GM19455 (cell line): ENCODE measurements around the gene ATP13A1.
"Not testable (repeated sequence)": the region's sequence is repeated elsewhere in the genome, so short reads cannot be mapped to it uniquely, and the experiment has no call there.

Experiments used
- ATAC-seq: cut with Tn5 transposase; IDR thresholded peaks from one replicate; pipeline ENCODE4 v1.9.1; 2021; ENCODE audit not compliant: unreplicated experiment

ATP13A1 gene

GRCh38 chr19:19663256-19664120 is at the start of gene ATP13A1:
ATP13A1 (minus strand) TSS chr19:19663676; CDS start chr19:19663666, 10 bp downstream.
- ATAC-seq = peak; percentile 66

DNA sequence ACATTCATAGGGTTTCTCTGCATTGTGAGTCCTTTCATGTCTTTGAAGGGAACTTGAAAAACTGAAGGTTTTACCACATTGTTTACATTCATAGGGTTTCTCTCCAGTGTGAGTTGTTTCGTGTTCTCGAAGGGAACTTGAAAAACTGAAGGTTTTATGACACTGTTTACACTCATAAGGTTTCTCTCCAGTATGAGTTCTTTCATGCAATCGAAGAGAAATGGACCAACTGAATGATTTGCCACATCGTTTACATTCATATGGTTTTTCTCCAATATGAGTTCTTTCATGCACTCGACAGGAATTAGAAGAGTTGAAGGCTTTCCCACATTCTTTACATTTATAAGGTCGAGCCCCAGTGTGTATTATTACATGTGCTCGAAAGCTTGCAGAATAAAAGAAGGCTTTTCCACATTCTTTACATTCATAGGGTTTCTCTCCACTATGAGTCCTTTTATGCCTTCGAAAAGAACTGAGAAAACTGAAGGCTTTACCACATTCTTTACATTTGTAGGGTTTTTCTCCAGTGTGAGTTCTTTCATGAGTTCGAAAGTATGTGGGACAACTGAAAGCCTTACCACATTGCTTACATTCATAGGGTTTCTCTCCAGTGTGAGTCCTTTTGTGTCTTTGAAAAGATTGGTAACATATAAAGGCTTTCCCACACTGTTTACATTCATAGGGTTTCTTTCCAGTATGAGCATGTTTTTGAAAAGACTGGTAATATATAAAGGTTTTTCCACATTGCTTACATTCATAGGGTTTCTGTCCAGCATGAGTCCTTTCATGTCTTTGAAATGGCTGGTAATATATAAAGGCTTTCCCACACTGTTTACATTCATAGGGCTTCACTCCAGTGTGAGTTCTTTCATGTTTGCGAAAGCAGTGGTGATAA is 48.7 kb upstream of the ATP13A1 start:
- no peak for ATAC-seq

DNA sequence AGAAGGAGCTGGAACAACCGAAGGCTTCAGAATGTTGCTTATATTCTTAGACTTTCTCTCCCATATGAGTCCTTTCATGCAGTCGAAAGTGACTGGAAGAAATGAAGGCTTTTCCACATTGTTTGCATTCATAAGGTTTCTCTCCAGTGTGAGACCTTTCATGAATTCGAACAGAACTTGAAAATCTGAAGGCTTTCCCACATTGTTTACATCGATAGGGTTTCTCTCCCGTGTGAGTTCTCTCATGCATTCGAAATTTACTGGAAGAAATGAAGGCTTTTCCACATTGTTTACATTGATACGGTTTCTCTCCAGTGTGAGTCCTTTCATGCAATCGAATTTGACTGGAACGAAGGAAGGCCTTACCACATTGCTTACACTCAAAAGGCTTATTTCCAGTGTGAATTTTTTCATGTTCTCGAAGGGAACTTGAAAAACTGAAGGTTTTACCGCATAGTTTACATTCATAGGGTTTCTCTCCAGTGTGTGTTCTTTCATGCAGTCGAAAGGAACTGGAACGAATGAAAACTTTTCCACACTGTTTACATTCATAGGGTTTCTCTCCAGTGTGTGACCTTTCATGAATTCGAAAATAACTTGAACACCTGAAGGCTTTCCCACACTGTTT is 47.9 kb upstream of the ATP13A1 start:
- no peak for ATAC-seq

DNA sequence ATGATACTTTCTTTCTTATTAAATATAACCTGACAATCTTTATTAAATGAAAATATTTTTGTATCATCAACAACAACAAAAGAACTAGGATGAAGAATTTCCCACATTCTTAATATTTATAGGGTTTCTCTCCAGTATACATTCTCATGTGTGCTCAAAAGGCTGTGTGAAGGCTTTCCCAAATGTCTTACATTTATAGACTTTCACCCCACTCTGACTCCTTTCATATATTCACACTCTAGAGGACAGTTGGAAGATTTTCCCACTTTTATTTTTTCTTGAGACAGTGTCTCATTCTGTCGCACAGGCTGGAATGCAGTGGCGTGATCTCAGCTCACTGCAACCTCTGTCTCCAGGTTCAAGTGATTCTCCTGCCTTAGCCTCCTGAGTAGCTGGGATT is 47.0 kb upstream of the ATP13A1 start:
- no peak for ATAC-seq

- ATAC-seq = no peak
These were observed 41.4 kb upstream of the ATP13A1 start for GRCh38 chr19:19704836-19705235.

DNA sequence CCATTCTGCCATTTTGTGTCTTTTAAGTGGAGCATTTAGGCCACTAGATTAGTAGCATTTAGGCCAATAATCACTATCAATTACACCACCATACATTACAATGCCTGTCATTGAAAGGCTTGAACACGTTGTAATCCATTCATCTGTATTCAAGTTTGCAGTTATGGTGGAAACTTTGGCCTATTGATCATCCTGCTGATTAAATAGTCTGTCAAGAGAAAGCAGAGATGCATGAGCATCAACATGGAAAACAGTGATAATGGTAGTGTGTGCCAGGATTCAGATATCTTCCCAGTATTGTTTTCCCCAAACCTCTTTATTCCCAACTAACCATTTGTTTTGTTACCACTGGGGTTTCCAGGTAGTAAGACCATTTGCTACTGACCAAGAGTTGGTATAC is 37.0 kb upstream of the ATP13A1 start:
- not testable (repeated sequence) for ATAC-seq

GRCh38 chr19:19697589-19697988 is 34.1 kb upstream of the ATP13A1 start:
- ATAC-seq = no peak

DNA sequence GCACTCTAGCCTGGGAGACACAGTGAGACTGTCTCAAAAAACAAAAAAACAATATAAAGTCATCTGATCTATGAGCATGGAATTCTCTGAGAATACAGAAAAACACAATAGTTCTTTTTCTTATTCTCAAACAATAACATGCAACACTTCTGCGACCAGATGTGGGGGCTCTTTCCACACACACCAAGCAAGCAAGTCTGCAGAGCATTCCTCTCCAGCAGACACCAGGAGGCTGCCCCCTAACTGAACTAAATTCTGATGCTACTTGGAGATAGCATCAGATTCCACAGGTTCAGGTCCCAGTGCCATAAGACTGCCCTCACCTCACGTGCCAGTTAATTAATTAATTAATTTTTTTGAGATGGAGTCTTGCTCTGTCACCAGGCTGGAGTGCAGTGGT is 32.9 kb upstream of the ATP13A1 start:
- ATAC-seq = no peak

DNA sequence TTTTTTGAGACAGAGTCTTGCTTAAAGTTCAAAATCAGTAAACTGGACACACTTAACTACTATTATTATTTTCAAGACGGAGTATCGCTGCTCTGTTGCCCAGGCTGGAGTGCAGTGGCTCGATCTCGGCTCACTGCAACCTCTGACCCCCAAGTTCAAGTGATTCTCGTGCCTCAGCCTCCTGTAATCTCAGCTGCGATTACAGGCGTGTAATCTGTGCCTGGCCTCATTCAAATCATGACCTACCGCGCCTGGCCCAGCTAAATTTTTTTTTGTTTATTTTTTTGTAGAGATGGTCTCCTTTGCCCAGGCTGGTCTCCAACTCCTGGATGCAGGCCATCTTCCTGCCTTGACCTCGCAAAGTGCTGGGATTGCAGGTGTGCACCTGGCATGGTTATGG is 28.2 kb upstream of the ATP13A1 start:
- no peak for ATAC-seq

DNA sequence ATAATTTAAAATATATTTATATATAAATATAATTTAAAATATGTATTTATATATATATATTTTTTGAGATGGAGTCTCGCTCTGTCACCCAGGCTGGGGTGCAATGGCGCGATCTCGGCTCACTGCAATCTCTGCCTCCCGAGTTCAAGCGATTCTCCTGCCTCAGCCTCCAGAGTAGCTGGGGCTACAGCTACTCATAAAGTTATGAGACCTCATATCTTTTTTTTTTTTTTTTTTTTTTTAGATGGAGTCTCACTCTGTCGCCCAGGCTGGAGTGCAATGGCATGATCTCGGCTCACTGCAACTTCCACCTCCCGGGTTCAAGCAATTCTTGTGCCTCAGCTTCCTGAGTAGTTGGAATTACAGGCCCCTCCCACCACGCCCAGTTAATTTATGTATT is 25.5 kb upstream of the ATP13A1 start:
- not testable (repeated sequence) for ATAC-seq

- no peak for ATAC-seq
These were observed 23.6 kb upstream of the ATP13A1 start for GRCh38 chr19:19687090-19687489.

DNA sequence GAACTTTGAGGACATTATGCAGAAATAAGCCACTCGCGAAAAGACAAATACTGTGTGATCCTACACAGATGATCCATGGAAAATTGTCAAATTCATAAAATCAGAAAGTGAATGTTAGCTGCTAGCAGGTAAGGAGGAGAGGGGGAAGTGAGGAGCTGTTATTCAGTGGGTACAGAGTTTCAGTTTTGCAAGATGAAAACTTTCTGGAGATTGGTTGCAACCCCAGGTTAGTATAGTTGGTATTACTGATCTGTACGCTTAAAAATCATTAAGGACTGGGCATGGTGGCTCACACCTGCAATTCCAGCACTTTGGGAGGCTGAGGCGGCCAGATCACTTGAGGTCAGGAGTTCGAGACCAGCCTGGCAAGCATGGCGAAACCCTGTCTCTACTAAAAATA is 23.1 kb upstream of the ATP13A1 start:
- ATAC-seq = no peak

DNA sequence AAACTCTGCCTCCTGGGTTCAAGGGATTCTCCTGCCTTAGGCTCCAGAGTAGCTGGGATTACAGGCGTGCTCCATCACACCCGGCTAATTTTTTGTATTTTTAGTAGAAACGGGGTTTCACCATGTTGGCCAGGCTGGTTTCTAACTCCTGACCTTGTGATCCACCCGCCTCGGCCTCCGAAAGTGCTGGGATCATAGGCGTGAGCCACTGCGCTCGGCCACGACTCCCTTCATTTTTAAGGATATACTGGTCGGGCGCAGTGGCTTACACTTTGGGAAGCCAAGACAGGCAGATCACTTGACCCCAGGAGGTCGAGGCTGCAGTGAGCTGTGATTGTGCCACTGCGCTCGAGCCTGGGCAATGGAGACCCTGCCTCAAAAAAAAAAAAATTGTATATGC is 22.6 kb upstream of the ATP13A1 start:
- not testable (repeated sequence) for ATAC-seq

- ATAC-seq = no peak
These were observed 15.9 kb upstream of the ATP13A1 start for GRCh38 chr19:19679176-19680073.

DNA sequence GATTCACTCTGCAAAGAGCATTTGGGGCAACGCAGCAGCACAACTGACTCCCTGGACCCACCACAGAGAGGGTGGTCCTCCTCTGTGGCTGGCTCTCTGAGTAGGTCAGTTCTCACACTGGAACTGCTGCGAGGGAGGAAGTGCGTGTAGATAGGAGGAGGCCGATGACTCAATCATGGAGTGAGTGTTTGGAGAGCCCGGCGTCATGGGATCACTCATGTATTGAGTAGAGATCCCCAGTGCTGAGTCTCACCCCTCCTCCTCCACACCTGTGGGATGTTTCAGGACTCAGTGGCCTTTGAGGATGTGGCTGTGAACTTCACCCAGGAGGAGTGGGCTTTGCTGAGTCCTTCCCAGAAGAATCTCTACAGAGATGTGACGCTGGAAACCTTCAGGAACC is 14.1 kb upstream of the ATP13A1 start:
- ATAC-seq = no peak

- ATAC-seq = no peak
These were observed 10.8 kb upstream of the ATP13A1 start for GRCh38 chr19:19674315-19674714.

DNA sequence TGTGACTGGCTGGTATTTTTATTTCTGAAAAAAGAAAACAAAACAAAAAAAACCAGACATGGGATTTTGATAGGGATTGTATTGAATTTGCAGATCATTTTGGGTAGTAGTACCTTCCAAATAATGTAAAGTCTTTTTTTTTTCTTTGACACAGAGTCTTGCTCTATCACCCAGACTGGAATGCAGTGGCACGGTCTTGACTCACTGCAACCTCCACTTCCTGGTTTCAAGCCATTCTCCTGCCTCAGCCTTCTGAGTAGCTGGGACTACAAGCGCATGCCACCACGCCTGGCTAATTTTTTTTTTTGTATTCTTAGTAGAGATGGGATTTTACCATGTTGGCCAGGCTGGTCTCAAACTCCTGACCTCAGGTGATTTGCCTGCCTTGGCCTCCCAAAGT is 9.3 kb upstream of the ATP13A1 start:
- no peak for ATAC-seq

- ATAC-seq = no peak
These were observed 6.6 kb upstream of the ATP13A1 start for GRCh38 chr19:19670070-19670551.

DNA sequence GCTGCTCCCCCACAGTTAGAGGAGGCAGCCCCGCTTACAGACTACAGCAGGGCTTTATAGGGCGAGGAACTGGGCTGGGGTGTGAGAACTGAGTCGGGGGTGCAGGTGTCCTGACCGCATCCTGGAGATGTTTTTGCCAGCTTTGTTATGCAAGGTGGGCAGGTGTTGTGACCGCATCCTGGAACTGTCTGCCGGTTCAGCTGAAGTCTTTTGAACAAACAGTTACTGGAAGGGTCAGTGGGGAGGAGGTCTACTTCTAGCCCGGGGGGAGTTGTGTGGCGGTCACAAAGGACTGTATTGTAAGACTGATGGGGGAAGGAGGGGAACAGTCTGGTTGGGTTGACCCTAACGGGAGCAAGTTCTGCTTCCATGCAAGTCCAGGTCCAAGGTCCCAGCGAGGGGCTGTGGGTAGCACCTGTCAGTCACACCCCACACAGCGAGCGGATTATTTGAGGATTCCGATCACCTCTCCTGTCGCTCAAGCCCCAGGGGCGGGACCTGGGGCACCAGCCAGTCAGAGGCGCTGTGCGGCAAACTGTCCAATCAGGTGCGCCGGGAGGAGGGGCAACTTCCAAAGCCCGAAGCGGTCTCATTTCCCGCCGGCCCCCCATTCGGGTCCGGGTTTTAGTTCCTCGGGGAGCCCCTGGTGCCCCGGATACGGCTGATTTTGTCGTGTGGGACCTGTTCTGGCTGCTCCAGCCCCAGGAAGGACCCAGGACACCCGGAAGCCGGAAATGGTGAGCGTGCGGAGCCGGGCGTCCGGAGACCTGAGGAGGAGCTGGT is 4.9 kb upstream of the ATP13A1 start, which contains the start of gene ZNF101:
Gene ZNF101 (plus strand): TSS at position 610 of the 783 bp plus-strand sequence. CDS start 125 bp downstream, at position 735.
- ATAC-seq = peak; percentile 58
